Measurements from ENCODE around the gene EMILIN3. TPM values are rescaled to one million over a fixed set of nuclear protein-coding genes. Genes with fewer than 3 reads are reported as not detected.

EMILIN3 gene
- polyA plus RNA-seq, 2 of the 4 experiments (the other 2 are of a cell fraction), result 0.06 to 0.58 TPM

GRCh38 chr20:41394081-41394480 is 27.5 kb upstream of the EMILIN3 start:
- no peak for FAIRE-seq
- Histone ChIP-seq H3K4me3 (no peak overlapping the region), H3K27ac (no peak overlapping the region), H3K4me1 (no peaks in the 10 kb centered on the region), H3K9me3 (no peaks in the 10 kb centered on the region), H3K4me2 (no peak overlapping the region)
- TF ChIP-seq SREBF2 (IDR thresholded peaks at IDR 0.05), result no peak
- TF ChIP-seq, protein P1, sequence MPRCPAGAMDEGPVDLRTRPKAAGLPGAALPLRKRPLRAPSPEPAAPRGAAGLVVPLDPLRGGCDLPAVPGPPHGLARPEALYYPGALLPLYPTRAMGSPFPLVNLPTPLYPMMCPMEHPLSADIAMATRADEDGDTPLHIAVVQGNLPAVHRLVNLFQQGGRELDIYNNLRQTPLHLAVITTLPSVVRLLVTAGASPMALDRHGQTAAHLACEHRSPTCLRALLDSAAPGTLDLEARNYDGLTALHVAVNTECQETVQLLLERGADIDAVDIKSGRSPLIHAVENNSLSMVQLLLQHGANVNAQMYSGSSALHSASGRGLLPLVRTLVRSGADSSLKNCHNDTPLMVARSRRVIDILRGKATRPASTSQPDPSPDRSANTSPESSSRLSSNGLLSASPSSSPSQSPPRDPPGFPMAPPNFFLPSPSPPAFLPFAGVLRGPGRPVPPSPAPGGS (IDR thresholded peaks at IDR 0.05), result no peak
- WGBS (ENCODE audit: missing lambda C conversion rate), result 80% methylated on average over 1 of the region's 2 CpGs
- ChIA-PET CTCF (no interaction called here), POLR2A (no interaction called here)
- DNase-seq (ENCODE audit: low read depth in 1 of 2, low spot score in 1 of 2), result no peak
- ATAC-seq, result no peak; a peak in 1 of 6 replicates

DNA sequence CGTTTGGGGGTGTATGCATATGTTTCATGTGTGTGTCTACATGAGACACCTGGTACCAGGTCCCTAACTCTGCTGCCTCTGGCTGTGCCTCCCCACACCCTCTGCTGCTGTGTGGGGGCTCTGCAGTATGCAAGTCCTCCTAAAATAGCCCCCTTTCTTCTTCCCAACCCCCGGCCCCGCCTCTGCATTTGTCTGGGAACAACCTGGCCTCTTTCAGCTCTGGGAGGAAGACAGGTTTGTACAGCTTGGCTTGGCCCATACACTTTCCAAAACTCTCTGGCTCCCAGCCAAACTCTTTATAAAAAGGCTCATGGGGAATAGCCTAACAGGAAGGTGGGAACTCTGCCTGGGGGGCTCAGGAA is 27.1 kb upstream of the EMILIN3 start:
- Histone ChIP-seq H3K4me3 (no peak overlapping the region), H3K9me3 (no peaks in the 10 kb centered on the region), H3K27ac (no peak overlapping the region), H3K4me2 (no peak overlapping the region), H3K4me1 (no peaks in the 10 kb centered on the region)
- CTCF ChIA-PET, result no interaction called here
- TF ChIP-seq TFCP2L1 (CRISPR knock-in tag; IDR thresholded peaks at IDR 0.05), result no peak
- no peak for TF ChIP-seq BHLHE40 (IDR thresholded peaks at IDR 0.05; ENCODE audit: low read depth, low read length)
- TF ChIP-seq, protein P2, sequence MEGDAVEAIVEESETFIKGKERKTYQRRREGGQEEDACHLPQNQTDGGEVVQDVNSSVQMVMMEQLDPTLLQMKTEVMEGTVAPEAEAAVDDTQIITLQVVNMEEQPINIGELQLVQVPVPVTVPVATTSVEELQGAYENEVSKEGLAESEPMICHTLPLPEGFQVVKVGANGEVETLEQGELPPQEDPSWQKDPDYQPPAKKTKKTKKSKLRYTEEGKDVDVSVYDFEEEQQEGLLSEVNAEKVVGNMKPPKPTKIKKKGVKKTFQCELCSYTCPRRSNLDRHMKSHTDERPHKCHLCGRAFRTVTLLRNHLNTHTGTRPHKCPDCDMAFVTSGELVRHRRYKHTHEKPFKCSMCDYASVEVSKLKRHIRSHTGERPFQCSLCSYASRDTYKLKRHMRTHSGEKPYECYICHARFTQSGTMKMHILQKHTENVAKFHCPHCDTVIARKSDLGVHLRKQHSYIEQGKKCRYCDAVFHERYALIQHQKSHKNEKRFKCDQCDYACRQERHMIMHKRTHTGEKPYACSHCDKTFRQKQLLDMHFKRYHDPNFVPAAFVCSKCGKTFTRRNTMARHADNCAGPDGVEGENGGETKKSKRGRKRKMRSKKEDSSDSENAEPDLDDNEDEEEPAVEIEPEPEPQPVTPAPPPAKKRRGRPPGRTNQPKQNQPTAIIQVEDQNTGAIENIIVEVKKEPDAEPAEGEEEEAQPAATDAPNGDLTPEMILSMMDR (IDR thresholded peaks at IDR 0.05), result no peak
- TF ChIP-seq USF2 (IDR thresholded peaks at IDR 0.05), result no peak
- no peak for TF ChIP-seq PHF8 (IDR thresholded peaks at IDR 0.05; ENCODE audit: borderline replicate concordance, low read depth)
- WGBS (ENCODE audit: missing lambda C conversion rate), result 79% methylated on average over 3 of the region's 3 CpGs
- ATAC-seq (no peak), DNase-seq (ENCODE audit: low read depth in 1 of 2, low spot score in 1 of 2) (no peak), FAIRE-seq (no peak)
- POLR2A ChIA-PET, result no interaction called here

- 70% methylated on average over 12 of the region's 12 CpGs for WGBS (ENCODE audit: missing lambda C conversion rate)
- POLR2A ChIA-PET, result no interaction called here
- H3K9me3 ChIP-seq, result no peaks in the 10 kb centered on the region
- TF ChIP-seq EP300 (IDR thresholded peaks at IDR 0.05) (no peak), FOSB (CRISPR knock-in tag; IDR thresholded peaks at IDR 0.05) (no peak), ESRRA (IDR thresholded peaks at IDR 0.05; ENCODE audit: borderline replicate concordance, low read length) (no peak), PBX3 (IDR thresholded peaks at IDR 0.05) (no peak), POLR2A (IDR thresholded peaks at IDR 0.05; ENCODE audit: low read length) (no peak), MAZ (IDR thresholded peaks at IDR 0.05; ENCODE audit: borderline replicate concordance, low read depth, low read length) (no peak), CBX2 (IDR thresholded peaks at IDR 0.05; ENCODE audit: borderline replicate concordance, low read depth) (no peak), MAFK (IDR thresholded peaks at IDR 0.05; ENCODE audit: partially characterized antibody) (no peak), RCOR1 (IDR thresholded peaks at IDR 0.05; ENCODE audit: low read depth, low read length) (no peak)
- H3K4me2 ChIP-seq, result no peak overlapping the region
- DNase-seq (ENCODE audit: low read depth in 1 of 2, low spot score in 1 of 2) (no peak), FAIRE-seq (no peak), ATAC-seq (peak in 1 of 2 experiments; percentile 12; a peak in 2 of 6 replicates)
- no peaks in the 10 kb centered on the region for H3K4me1 ChIP-seq
- no peak overlapping the region for H3K4me3 ChIP-seq
- no peak overlapping the region for H3K27ac ChIP-seq
- CTCF ChIA-PET, result no interaction called here
Observed at GRCh38 chr20:41392871-41393704, 26.5 kb upstream of the EMILIN3 start.
